Esophagus muscularis mucosa (tissue), 3 donors: ENCODE results near the gene LHPP.

Experiments used
- POLR2A ChIP-seq: fragments of 450-650 bp; IDR thresholded peaks from one replicate; pipeline ENCODE4 v1.6.1; 2017; ENCODE audit warnings: antibody characterized with exemption, moderate library complexity, mild to moderate bottlenecking, low read depth
- POLR2AphosphoS5 ChIP-seq, 2 donors: sonication (generic); formaldehyde crosslinking; IDR thresholded peaks; one replicate each; pipeline ENCODE4 v1.6.1; 2017; ENCODE audit warnings: antibody characterized with exemption in 2 of 2
- TF ChIP-seq, protein P1 (sequence below), 3 experiments: fragments of 200-600 bp in 2 of 3; fragments of 450-650 bp in 1 of 3; sonication (generic) in 2 of 3; IDR thresholded peaks; one replicate each; pipeline ENCODE4 v1.5.1; 2017 to 2019; ENCODE audit warnings: antibody characterized with exemption in 3 of 3, mild to moderate bottlenecking in 2 of 3, moderate library complexity in 1 of 3

DNA sequence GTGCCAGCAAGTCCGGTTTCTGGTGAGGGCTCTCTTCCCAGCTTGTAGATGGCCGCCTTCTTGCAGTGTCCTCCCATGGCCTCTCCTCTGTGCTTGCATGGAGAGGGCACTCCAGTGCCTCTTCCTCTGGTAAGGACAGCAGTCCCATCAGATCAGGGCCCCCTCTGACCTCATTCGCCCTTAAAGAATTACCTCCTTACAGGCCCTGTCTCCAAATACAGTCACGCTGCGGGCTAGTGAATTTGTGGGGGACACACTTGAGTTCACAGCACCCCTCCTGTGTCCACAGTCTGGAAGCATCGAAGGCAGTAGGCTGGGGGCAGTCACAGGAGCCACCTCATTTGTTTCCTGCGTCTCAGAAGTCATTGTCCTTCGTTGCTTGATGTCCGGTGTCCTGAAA lies 54.6 kb downstream of the LHPP start:
- TF ChIP-seq, protein P1, sequence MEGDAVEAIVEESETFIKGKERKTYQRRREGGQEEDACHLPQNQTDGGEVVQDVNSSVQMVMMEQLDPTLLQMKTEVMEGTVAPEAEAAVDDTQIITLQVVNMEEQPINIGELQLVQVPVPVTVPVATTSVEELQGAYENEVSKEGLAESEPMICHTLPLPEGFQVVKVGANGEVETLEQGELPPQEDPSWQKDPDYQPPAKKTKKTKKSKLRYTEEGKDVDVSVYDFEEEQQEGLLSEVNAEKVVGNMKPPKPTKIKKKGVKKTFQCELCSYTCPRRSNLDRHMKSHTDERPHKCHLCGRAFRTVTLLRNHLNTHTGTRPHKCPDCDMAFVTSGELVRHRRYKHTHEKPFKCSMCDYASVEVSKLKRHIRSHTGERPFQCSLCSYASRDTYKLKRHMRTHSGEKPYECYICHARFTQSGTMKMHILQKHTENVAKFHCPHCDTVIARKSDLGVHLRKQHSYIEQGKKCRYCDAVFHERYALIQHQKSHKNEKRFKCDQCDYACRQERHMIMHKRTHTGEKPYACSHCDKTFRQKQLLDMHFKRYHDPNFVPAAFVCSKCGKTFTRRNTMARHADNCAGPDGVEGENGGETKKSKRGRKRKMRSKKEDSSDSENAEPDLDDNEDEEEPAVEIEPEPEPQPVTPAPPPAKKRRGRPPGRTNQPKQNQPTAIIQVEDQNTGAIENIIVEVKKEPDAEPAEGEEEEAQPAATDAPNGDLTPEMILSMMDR (IDR thresholded peaks at IDR 0.05) = no peak
- no peak for TF ChIP-seq POLR2A
- no peak for TF ChIP-seq POLR2AphosphoS5 (IDR thresholded peaks at IDR 0.05)
